ENCODE measurements around the gene PREP.
"Not testable (repeated sequence)": the region's sequence is repeated elsewhere in the genome, so short reads cannot be mapped to it uniquely, and the experiment has no call there.

The PREP gene

DNA sequence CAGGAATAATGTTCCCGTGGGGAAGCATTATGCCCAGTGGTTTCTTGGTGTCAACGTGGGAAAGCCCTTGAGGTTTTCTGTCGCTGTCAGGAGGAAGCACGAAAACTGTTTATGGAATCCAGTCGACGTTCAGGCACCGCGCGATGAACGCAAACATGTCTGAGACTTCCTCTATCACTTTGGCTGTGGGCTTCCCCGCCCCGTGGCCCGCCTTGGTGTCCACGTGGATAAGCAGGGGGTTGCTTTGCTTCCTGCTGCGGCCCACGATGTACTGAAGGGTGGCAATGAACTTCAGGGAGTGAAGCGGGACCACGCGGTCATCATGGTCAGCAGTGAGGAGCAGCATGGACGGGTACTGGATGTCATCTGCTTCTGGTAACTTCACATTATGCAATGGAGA is 124.8 kb downstream of the PREP start:
- H3K27ac ChIP-seq = no peak overlapping the region
- DNase-seq (ENCODE audit: low read depth, low spot score) = no peak

DNA sequence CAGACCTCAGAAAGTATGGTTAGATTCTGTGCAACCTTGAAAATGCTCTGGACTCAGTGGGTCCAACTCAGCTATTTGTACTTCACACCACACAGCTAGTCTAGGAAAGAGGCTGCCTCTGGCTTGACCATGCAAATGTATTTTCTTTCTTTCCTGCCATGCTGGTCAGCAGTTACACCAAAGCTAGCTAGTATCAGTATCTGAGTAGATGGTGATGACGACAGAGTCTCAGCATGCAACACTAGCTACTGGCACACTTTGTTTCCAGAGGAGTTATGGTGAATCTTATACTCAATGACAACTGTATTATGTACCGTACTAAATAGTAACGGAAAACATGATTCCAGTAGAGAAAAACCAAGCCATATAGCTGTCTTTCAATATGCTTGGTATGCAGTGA is 126.5 kb downstream of the PREP start:
- no peak for DNase-seq (ENCODE audit: low read depth, low spot score)

DNA sequence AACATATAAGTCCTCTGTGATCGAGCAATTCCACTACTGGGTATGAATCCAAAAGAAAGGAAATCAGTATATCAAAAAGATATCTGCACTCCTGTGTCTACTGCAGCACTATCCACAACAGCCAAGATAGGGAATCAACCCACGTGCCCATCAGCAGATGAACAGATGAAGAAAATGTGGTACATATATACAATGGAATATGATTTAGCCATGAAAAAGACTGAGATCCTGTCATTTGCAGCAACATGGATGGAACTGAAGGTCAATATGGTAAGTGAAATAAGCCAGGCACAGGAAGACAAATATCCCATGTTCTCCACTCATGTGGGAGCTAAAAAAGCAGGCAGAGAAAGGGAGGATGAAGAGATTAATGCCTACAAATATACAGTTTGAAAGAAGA is 127.3 kb downstream of the PREP start:
- H3K27ac ChIP-seq = no peak overlapping the region
- no peak for DNase-seq (ENCODE audit: low read depth, low spot score)

More for the DNA sequence above, 126.5 kb downstream of the PREP start:
- no peak overlapping the region for H3K27ac ChIP-seq

DNA sequence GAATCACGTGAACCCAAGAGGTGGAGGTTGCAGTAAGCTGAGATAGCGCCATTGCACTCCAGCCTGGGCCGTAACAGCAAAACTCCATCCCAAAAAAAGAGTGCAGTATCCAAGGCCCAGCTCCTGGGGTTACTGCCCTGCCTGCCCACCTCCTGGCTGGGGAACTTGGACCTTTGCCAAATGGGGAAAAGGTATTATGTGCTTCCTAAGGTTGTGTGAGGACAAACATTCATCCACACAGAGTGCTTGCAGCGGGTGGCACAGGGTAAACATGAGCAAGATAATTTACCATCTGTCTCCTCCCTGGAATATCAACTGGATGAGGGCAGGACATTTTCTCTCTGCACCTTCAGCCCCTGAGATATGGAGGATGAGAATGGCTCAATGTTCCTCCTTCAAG is 128.2 kb downstream of the PREP start:
- no peak for DNase-seq (ENCODE audit: low read depth, low spot score)
- no peak overlapping the region for H3K27ac ChIP-seq

DNA sequence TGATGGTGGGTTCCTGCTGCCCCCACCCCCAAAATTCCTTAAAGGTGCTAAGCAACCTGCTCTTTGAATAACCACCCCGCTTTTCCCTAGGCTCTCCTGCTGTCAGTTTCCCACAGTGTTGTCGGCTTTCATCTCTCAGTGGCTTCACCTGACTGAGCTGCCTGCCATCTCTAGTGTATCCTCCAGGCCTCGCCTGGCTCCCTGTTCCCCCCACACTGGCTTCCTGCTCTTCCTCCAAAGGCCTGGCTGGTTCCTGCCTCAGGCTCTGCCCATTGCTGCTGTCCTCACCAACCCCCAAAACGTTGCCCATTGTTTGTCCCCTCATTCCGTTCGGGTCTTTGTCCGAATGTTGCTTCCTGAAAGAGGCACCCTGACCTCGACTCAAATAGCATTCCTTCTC is 129.3 kb downstream of the PREP start:
- DNase-seq (ENCODE audit: low read depth, low spot score) = no peak
- no peak overlapping the region for H3K27ac ChIP-seq

DNA sequence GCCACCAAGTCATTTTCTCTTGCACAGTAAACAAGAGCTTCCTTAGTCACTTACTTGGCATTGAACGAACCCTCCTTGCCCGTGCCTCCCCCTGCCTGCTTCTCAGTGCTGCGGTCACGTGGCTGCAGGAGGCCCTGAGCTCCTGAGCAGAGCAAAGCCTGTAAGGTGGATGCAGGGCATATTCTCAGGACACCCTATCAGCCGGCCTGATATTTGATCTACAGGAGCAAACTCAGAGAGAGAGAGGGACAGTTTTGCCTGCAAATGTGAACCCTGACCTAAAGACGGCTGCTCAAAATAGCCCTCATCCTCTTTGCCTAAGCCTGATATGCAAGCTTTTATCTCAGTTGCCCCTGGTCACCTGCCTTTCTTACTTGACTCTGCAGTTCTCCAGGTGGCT is 130.1 kb downstream of the PREP start:
- no peak overlapping the region for H3K27ac ChIP-seq

DNA sequence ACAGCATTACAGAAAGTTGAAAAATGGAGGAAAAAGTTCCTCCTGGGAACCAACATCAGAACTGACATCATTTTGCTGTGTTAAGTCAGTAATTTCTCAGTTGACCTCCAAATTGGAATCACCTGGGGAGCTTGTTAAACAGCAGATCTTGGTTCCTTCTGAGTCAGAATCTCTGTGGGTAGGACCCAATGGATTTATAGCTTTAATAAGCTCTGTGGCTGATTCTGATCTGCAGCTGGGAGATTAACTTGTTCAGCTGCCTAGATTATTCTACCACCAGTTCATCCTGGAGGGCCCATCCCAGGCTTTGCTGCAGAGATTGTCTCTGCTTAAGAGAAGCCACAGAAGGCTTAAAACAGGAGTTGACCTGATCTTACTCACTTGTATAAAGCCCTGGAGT is 132.4 kb downstream of the PREP start:
- peak; percentile 20 for DNase-seq (ENCODE audit: low read depth, low spot score)
- no peak overlapping the region for H3K27ac ChIP-seq

More for the DNA sequence above, 130.1 kb downstream of the PREP start:
- DNase-seq (ENCODE audit: low read depth, low spot score) = no peak

DNA sequence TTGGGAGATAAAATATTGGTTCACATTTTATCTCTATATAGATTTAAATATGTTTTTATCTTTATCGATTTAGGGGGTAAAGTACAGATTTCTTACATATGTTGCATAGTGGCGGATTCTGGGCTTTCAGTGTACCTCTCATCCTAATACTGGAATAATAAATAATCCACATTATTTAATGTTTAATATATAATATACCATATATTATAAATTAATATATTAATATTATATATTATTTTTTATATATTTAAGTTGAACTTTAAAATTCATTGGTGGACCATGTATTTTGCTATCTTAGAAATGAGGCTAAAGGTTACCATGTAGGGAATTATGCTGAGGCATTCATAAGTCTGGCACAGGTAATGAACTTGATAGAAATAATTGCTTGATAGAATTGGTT is 133.5 kb downstream of the PREP start:
- no peak for DNase-seq (ENCODE audit: low read depth, low spot score)
- no peak overlapping the region for H3K27ac ChIP-seq

DNA sequence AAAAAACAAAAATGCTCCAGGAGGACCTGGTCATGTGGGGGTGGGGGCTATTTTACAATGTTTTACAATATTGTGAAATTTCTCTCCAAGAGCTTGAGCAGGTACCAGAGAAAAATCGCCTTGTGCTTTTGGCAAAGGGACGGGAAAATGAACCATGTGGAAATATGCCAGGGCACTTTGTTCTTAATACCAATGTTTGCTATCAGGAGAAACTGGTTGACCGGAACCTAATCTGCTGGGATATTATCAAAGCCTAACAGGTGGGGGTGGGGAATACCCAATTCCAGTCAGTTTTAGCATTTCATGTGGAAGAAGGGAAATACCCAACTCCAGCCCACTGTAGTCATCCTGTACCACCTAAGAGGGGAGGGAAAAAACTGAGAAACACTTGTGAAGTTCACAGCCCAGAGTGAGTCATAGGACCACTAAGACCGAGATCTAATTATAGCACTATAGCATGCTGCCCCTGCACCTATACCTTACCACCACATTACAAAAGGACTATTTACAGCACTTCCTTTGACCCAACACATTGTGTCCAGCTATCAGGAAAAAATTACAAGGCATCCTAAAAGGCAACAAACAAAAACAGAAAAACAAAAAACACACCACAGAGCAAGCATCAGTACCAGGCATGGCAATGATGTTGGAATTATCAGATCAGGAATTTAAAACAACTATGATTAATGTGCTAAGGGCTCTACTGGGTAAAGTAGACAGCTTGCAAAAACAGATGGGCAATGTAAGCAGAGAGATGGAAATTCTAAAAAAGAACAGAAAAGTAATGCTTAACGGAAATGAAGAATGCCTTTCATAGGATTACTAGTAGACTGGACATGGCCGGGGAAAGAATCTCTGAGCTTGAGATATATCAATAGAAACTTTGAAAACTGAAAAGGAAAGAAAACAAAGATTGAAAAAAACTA is 138.9 kb downstream of the PREP start:
- no peak for DNase-seq (ENCODE audit: low read depth, low spot score)
- no peak overlapping the region for H3K27ac ChIP-seq

DNA sequence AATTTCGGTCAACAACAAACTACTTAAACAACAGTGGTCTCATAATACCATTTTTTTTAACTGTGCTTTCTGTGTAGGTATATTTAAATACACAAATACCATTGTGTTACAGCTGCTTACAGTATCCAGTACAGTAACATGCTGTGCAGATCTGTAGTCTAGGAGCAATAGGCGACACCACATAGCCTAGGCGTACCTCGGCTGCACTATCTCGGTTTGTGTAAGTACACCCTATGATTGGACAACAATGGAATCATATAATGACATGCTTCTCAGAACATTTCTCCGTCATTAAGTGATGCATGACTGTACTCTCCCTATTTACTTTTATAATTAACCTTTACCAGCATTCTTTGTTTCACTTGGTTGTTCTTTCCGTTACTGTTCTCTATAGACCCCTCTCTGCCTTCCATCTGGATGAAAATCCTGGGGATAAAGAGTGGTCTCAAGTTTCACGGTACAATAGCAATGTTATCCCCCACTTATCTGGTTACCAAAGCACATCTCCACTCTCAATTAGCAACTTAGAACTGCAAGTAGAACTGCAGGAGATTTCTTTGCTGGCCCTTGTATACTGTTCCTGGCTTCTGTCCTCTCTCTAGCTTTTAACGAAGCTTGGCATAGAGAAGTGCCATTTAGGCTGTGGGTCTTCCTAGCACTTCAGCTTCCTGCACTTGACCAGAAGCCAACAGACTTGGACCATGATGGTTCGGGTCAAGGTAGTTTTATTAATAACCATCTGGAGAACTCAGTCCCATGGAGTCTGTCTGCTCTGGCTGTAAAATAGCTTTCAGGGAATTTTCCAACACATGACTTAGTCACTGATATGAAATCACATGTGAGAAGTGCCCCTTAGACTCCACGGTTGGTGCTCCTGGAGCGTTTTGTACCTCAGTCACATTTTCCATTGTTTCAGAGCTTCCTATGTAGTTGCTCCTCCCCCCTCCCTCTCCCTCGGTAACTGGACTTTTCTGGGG is 142.7 kb downstream of the PREP start:
- no peak overlapping the region for H3K27ac ChIP-seq
- no peak for DNase-seq (ENCODE audit: low read depth, low spot score)

DNA sequence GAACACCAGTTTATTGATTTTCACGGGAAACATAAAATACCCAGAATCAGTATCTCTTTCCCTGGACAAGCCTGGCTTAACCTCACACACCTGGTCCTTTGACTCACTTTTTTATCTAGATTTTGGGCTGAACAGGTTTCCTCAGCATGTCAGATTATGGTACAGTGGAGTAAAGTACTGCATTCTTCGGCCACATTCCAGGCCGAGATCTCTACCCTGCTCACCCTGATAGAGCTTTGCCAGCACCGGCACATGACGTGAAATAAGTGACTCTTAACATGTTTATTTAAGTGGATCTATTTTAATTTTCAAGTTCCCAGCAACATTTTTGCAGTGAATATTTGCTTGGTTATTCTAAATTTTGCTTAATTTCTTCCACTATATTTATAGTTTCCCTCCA is 144.1 kb downstream of the PREP start:
- no peak for DNase-seq (ENCODE audit: low read depth, low spot score)
- no peak overlapping the region for H3K27ac ChIP-seq

DNA sequence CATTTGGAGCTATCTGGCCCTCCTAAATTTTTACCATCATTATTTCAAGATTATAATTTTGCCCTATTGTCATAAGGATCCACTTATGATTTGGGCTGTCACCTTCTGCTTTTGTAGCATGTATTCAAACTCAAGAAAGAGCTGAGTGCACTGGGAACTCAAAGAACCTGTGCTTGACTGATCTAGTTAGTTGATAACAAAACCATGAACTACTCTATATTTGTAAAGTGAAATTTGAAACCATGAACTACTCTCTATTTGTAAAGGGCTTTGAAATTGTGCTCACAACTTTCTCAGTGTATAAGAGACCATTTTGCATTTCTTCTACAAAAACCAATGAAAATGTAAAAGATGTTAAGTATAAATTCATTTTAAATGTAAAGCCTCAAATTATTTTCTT is 145.5 kb downstream of the PREP start:
- no peak for DNase-seq (ENCODE audit: low read depth, low spot score)

DNA sequence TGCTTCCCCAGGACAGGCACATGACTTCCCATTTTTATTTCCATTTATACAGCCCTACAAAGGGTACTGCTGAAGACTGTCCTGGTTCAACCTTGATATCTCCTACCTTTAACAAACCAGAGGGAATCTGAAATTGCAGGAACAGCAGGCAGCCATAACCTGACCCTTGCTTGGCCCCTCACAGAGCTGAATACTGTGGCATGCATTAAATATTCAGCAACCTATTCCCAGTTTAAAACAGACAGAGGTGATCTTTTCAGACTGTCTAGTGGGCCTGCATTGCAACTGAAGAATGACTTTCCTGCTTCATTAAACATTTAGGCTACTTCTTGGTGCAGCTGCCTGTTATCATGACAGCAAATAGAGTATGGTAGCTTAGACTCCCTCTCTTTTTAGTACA is 146.3 kb downstream of the PREP start:
- no peak for DNase-seq (ENCODE audit: low read depth, low spot score)
- H3K27ac ChIP-seq = no peak overlapping the region

More for the DNA sequence above, 145.5 kb downstream of the PREP start:
- H3K27ac ChIP-seq = no peak overlapping the region

DNA sequence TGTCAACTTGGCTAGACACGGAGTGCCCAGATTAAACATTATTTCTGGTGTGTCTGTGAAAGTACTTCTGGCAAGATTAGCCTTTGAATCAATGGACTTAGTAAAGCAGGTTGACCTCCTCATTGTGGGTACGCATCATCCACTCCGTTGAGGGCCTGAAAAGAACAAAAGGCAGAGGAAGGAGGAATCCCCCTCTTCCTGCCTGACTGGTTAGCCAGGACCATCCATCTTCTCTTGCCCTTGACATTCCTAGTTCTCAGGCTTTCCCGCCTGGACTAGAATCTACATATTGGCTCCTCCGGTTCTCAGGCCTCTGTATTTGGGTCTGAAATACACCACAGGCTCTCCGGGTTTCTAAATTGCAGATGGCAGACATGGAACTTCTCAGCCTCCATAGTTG is 149.1 kb downstream of the PREP start:
- no peak overlapping the region for H3K27ac ChIP-seq
- DNase-seq (ENCODE audit: low read depth, low spot score) = no peak

DNA sequence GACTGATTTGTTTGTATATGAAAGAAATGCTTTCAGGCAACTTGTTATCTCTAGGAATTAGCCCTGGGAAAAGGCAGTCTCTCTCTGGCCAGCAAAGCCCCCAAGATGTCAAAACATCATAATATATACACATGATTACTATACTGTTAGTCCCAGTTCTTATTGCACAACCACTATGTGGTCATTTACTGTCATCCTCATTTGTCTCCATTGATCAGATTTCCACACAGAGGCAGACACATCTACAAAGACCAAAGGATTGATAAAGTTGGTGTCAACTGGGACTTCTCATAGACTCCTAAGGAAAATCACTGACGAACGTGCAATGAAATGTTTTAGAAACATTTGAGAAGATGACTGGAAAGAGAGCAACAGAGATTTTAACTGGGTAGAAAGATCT is 151.2 kb downstream of the PREP start:
- no peak for DNase-seq (ENCODE audit: low read depth, low spot score)
- no peak overlapping the region for H3K27ac ChIP-seq

DNA sequence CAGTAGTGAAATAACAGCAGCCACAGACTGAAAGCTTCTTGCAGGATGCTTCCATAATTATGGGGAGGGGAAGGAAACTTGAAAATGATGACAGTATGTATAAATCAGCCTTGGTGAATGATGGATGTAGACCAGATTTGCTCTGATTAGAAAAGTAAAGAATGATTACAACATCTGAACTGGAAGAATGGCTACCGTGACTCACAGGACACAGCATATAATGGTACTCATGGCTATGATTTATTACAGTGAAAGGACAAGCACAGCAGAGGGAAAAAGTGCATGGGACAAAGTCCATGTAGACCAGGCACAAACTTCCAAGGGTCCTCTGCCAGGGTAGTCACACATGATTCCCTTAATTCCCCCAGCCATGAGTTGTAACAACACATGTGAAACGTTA is 152.3 kb downstream of the PREP start:
- H3K27ac ChIP-seq = no peak overlapping the region
- DNase-seq (ENCODE audit: low read depth, low spot score) = peak; percentile 39

DNA sequence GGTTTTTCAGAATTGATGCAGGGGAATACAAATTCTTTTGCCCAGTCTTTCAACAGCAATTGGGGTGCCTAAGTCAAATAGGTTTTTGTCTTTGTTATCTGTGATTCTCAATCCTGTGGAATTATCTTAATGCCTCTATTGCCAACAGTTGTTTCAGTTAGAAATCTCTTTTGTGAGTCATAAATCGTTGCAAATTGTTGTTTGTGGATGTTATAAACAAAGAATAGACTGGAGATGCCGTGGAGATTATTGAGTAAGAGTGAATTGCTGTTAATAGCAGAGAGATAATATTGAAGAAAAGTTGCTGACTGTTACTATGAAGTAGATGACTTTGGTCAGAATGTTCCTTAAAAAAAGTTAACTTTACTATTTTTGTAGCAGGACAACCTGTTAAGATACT is 159.4 kb downstream of the PREP start:
- no peak for DNase-seq (ENCODE audit: low read depth, low spot score)
- no peak overlapping the region for H3K27ac ChIP-seq

DNA sequence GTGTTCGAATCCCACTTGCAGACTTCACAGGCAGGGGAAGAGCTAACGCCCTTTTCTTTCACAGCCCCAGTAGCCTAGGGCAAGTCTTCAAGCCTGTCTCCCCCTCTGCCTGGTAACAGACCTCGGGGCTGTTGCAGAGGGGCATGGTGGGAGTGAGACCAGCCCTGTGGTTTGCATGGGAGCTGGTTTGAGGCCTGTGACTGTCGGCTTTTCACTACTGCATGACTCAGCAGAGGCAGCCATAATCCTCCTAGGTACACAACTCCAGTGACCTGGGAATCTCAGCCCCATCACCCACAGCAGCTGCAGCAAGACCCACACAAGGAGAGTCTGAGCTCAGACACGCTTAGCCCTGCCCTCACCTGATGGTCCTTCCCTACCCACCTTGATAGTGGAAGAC is 167.7 kb downstream of the PREP start:
- no peak for DNase-seq (ENCODE audit: low read depth, low spot score)
- H3K27ac ChIP-seq = no peak overlapping the region

DNA sequence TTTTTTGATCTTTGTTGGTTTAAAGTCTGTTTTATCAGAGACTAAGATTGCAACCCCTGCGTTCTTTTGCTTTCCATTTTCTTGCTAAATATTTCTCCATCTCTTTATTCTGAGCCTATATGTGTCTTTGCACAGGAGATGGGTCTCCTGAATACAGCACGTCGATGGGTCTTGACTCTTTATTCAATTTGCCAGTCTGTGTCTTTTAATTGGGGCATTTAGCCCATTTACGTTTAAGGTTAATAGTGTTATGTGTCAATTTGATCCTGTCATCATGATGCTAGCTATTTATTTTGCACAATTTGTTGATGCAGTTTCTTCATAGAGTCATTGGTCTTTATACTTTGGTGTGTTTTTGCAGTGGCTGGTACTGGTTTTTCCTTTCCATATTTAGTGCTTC is 171.1 kb downstream of the PREP start:
- not testable (repeated sequence) for DNase-seq (ENCODE audit: low read depth, low spot score); H3K27ac ChIP-seq
